GM18907 (cell line): ENCODE results near the gene RAMP3.
"Not testable (repeated sequence)": the region's sequence is repeated elsewhere in the genome, so short reads cannot be mapped to it uniquely, and the experiment has no call there.

Experiments used
- ATAC-seq: cut with Tn5 transposase; IDR thresholded peaks from one replicate; pipeline ENCODE4 v1.9.1; 2021; ENCODE audit warnings: mild to moderate bottlenecking, moderate library complexity; ENCODE audit not compliant: unreplicated experiment

Gene RAMP3

DNA sequence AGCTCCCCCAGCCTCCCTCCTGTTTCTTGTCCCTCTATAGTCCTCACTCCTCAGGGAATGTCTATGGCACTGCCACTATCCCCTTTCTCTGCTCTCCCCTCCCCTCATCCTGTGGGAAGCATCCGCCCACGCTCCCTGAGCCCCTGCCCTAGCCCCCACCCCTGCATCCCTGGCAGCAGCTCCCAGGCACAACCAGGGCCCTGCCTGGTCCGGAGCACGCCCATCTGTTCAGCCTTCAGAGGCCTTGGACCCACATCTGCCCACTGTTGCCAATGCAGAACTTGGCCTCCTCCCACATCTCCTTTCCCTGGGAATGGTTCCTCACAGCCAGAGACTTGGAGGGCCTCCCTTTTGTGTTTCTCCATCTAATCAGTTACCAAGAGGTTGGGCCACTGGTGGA, 25.7 kb upstream of the RAMP3 start:
- ATAC-seq, result no peak

DNA sequence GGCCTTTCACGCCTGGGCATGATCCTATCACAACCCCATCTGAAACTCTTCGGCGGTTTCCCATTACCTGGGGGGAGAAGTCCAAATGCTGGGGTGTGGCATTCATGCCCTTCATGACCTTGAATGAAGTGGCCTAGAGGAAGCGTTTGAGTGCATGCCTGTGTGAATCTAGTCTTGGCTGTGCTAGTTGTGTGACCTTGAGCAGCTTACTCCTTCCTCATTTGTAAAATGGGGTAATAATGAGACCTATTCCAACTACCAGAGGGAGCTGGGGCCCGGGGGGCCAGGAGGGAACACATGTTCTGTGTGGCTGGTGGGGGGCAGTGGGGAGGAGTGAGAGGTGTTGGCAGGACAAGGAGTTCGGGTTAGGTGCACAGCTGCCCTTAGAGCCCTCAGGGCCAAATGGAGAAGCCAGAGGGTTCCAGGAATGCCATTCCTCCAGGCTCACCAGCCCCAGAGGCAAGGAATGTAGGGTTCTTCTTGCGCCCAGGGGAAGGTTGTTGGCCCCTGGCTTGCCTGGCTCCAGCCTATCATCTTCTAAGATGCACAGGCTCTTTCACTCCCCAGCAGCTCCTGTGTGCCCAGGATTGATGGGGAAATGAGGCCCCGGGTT, 24.8 kb upstream of the RAMP3 start:
- ATAC-seq, result no peak

- no peak for ATAC-seq
Measured at GRCh38 chr7:45133352-45133751, 24.2 kb upstream of the RAMP3 start.

GRCh38 chr7:45133877-45134276, 23.7 kb upstream of the RAMP3 start:
- no peak for ATAC-seq

- peak; percentile 60 for ATAC-seq
Measured at GRCh38 chr7:45136106-45137060, 21.2 kb upstream of the RAMP3 start.

GRCh38 chr7:45138433-45139267, 18.9 kb upstream of the RAMP3 start:
- ATAC-seq, result no peak

DNA sequence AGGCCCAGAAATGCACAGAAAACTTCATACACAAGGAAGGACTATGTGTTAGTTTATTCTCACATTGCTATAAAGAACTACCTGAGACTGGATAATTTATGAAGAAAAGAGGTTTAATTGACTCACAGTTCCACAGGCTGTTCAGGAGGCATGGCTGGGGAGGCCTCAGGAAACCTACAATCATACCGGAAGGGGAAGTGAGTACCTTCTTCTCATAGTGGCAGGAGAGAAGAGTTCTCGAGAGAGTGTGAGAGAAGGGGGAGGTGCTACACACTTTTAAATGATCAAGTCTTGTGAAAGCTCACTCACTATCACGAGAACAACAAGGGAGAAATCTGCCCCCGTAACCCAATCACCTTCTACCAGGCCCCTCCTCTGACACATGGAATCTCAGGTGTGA, 16.8 kb upstream of the RAMP3 start:
- no peak for ATAC-seq

DNA sequence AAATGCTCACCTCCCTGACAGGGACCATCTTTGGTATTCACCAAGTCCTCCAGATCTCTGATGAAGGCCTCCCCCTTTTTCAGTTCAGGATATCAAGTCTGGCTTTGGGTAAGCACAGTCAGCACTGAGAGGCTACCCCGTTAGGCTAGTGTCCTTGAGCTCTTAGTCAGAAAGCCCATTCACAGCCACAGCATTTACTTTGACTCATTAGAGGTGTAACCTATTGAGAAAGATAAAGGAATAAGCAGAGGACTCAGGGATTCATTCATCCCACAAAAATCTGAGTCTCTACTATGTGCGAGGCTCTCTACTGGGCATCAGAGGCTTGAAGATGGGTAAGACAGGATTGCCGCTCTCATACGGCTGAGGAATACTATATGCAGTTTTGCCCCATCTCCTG, 14.0 kb upstream of the RAMP3 start:
- no peak for ATAC-seq

DNA sequence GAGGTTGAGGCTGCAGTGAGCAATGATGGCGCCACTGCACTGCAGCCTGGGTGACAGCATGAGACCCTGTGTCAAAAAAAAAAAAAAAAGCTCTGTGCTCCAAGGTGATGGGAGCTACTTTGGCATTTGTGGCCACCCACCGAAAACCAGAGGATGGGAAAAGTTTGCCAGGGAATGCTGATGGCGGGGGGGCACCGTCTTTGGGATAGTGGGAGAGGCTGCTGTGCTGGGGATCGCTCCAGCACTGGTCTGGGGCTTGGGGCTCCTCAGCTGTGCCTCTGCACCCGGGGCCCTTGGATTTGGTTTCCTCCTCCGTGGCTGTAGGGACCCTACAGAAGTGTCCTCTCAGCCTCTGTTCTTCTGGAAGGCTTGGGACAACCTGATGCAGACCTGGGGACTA, 11.7 kb upstream of the RAMP3 start:
- ATAC-seq, result no peak

- ATAC-seq, result no peak
Measured at GRCh38 chr7:45146531-45147379, 10.8 kb upstream of the RAMP3 start.

DNA sequence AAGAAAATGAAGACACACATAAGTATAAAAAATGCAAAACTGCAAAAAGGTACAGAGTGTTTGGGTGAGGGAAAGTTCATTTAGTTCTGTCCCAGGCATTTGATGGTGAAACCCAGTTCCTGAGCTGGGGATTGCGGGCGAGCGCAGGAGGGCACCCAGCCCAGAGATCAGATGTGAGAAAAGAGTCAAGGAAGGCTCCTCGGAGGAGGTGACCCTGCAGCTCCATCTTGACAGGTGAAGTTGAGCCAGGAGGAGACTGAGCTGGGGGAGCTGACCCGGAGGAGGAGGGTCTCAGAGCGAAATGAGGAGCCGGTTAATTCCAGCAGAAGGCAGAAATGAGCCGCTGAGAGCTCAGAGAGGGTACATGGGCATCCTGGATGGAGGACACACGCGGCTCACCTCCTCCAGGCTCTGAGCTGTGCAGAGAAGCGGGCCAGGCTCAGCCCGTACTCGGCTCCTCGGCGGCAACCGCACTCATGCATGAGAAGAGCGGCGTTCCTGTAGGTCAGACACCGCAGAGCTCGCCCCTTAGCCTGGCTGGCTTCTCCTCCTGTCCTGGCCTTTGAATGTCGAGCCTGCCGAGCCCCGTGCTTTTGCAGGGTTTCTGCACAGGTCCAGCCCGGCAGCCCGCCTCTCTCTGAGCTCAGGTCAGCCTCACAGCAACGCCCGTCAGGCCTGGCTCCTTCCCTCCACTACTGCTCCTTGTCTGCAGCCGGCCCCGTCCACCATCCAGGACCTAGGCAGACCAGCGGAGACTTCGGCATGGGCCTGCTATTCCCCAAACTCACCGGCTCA, 9.5 kb upstream of the RAMP3 start:
- no peak for ATAC-seq

- no peak for ATAC-seq
Measured at GRCh38 chr7:45148653-45148973, 9.0 kb upstream of the RAMP3 start.

- no peak for ATAC-seq
Measured at GRCh38 chr7:45149606-45150005, 8.0 kb upstream of the RAMP3 start.

- ATAC-seq, result no peak
Measured at GRCh38 chr7:45150199-45150598, 7.4 kb upstream of the RAMP3 start.

DNA sequence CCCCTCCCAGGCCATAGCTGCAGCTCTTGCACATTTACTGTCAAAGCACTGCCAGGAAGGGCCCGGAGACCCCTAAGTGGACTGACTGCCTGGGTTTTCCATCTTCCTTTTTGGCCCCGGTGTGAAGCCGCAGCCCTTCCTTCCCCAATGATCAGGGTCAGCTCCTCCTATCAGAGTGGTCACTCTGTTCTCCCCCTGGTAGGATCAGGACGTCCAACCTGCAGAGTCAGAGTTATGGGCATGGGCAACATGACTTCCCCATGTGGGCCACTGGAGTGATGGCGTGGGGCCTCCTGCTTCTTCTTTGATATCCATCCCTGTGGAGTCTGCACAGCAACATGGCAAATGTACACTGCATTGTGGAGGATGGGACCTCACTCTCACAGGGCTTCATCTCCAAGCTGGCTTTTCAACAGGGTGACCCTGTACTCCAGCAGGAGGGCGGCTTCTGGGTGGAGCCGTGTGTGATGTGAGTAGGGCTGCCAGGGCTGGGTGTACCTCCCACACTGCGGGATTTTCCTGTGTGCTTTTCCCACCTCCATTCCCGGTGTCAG, 6.4 kb upstream of the RAMP3 start:
- no peak for ATAC-seq

- ATAC-seq, result no peak
Measured at GRCh38 chr7:45151967-45152366, 5.6 kb upstream of the RAMP3 start.

DNA sequence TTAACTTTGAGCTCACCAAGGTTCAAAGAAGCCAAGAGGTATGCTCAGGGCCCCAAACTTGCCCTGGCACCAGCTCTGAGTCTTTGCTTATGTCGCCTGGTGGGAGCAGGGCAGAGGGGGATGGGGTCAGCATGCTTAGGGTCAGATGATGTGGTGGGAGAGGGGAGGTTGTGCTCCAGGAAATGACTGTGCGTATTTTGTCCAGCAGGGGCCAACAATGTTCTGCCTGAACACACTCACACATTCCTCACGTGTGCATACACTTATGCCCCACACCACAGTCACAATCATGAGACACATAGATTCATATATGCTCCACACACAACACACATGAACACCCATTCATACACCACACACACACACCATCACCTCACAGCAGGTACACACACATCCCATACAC, 4.4 kb upstream of the RAMP3 start:
- no peak for ATAC-seq

- ATAC-seq, result not testable (repeated sequence)
Measured at GRCh38 chr7:45153861-45154260, 3.7 kb upstream of the RAMP3 start.

GRCh38 chr7:45155357-45155900, 2.2 kb upstream of the RAMP3 start:
- no peak for ATAC-seq
